Measurements from ENCODE around the gene PWWP2B.

Gene PWWP2B

GRCh38 chr10:132458071-132458585 is 61.1 kb downstream of the PWWP2B start:
- DNase-seq (ENCODE audit: low read depth in 2 of 2): no peak

GRCh38 chr10:132458586-132459300 is 61.7 kb downstream of the PWWP2B start:
- peak in 1 of 2 experiments; percentile 58 for DNase-seq (ENCODE audit: low read depth in 2 of 2)

- DNase-seq (ENCODE audit: low read depth in 2 of 2): no peak
These were observed 62.5 kb downstream of the PWWP2B start for GRCh38 chr10:132459301-132460003.

GRCh38 chr10:132460071-132460470 is 63.1 kb downstream of the PWWP2B start:
- DNase-seq (ENCODE audit: low read depth in 2 of 2): no peak

GRCh38 chr10:132460691-132461090 is 63.7 kb downstream of the PWWP2B start:
- no peak for DNase-seq (ENCODE audit: low read depth in 2 of 2)

- DNase-seq (ENCODE audit: low read depth in 2 of 2): no peak
These were observed 64.2 kb downstream of the PWWP2B start for GRCh38 chr10:132461103-132461682.

GRCh38 chr10:132461683-132462231 is 64.8 kb downstream of the PWWP2B start:
- DNase-seq (ENCODE audit: low read depth in 2 of 2): no peak

- DNase-seq (ENCODE audit: low read depth in 2 of 2): no peak
These were observed 65.7 kb downstream of the PWWP2B start for GRCh38 chr10:132462463-132463332.

GRCh38 chr10:132463333-132464255 is 66.6 kb downstream of the PWWP2B start:
- DNase-seq (ENCODE audit: low read depth in 2 of 2): no peak

GRCh38 chr10:132464256-132465192 is 67.5 kb downstream of the PWWP2B start:
- DNase-seq (ENCODE audit: low read depth in 2 of 2): no peak

- DNase-seq (ENCODE audit: low read depth in 2 of 2): no peak
These were observed 68.3 kb downstream of the PWWP2B start for GRCh38 chr10:132465193-132465888.

GRCh38 chr10:132465889-132466519 is 69.0 kb downstream of the PWWP2B start:
- no peak for DNase-seq (ENCODE audit: low read depth in 2 of 2)

GRCh38 chr10:132466520-132467463 is 69.8 kb downstream of the PWWP2B start:
- no peak for DNase-seq (ENCODE audit: low read depth in 2 of 2)
